ENCODE results near the gene GUCY1B1.
"Not testable (repeated sequence)": the region's sequence is repeated elsewhere in the genome, so short reads cannot be mapped to it uniquely, and the experiment has no call there.

The GUCY1B1 gene

GRCh38 chr4:155797581-155797980, 38.8 kb downstream of the GUCY1B1 start:
- H3K4me3 ChIP-seq (ENCODE audit: low read length); H3K9me3 ChIP-seq (ENCODE audit: control insufficient read depth, insufficient read depth, low read length); H3K4me1 ChIP-seq (ENCODE audit: control insufficient read depth, insufficient read depth, low read length); H3K36me3 ChIP-seq (ENCODE audit: control insufficient read depth, insufficient read depth, low read length); DNase-seq (ENCODE audit: low read depth, low spot score); H3K27me3 ChIP-seq (ENCODE audit: control insufficient read depth, insufficient read depth, low read length); H3K27ac ChIP-seq (ENCODE audit: low read length): not testable (repeated sequence)
- WGBS (ENCODE audit: insufficient coverage, insufficient read length), result no CpG with 5 or more reads among the region's 4 CpGs

GRCh38 chr4:155799116-155799793, 40.4 kb downstream of the GUCY1B1 start:
- no peak for DNase-seq (ENCODE audit: low read depth, low spot score)
- no peaks in the 10 kb centered on the region for H3K9me3 ChIP-seq (ENCODE audit: control insufficient read depth, insufficient read depth, low read length)
- no peaks in the 10 kb centered on the region for H3K36me3 ChIP-seq (ENCODE audit: control insufficient read depth, insufficient read depth, low read length)
- H3K27ac ChIP-seq (ENCODE audit: low read length), result no peak overlapping the region
- no peaks in the 10 kb centered on the region for H3K4me1 ChIP-seq (ENCODE audit: control insufficient read depth, insufficient read depth, low read length)
- no CpG with 5 or more reads among the region's 5 CpGs for WGBS (ENCODE audit: insufficient coverage, insufficient read length)
- no peak overlapping the region for H3K4me3 ChIP-seq (ENCODE audit: low read length)
- H3K27me3 ChIP-seq (ENCODE audit: control insufficient read depth, insufficient read depth, low read length), result no peaks in the 10 kb centered on the region

GRCh38 chr4:155799794-155800123, 40.9 kb downstream of the GUCY1B1 start:
- no peak overlapping the region for H3K27ac ChIP-seq (ENCODE audit: low read length)
- no CpG with 5 or more reads among the region's 8 CpGs for WGBS (ENCODE audit: insufficient coverage, insufficient read length)
- no peaks in the 10 kb centered on the region for H3K9me3 ChIP-seq (ENCODE audit: control insufficient read depth, insufficient read depth, low read length)

GRCh38 chr4:155800685-155801343, 42.0 kb downstream of the GUCY1B1 start:
- no CpG with 5 or more reads among the region's 7 CpGs for WGBS (ENCODE audit: insufficient coverage, insufficient read length)
- Histone ChIP-seq H3K4me3 (ENCODE audit: low read length) (no peak overlapping the region), H3K27me3 (ENCODE audit: control insufficient read depth, insufficient read depth, low read length) (no peaks in the 10 kb centered on the region), H3K4me1 (ENCODE audit: control insufficient read depth, insufficient read depth, low read length) (no peaks in the 10 kb centered on the region), H3K27ac (ENCODE audit: low read length) (no peak overlapping the region), H3K36me3 (ENCODE audit: control insufficient read depth, insufficient read depth, low read length) (no peaks in the 10 kb centered on the region), H3K9me3 (ENCODE audit: control insufficient read depth, insufficient read depth, low read length) (no peaks in the 10 kb centered on the region)
- no peak for DNase-seq (ENCODE audit: low read depth, low spot score)

More at GRCh38 chr4:155799794-155800123, 40.9 kb downstream of the GUCY1B1 start:
- H3K36me3 ChIP-seq (ENCODE audit: control insufficient read depth, insufficient read depth, low read length), result no peaks in the 10 kb centered on the region
- no peaks in the 10 kb centered on the region for H3K4me1 ChIP-seq (ENCODE audit: control insufficient read depth, insufficient read depth, low read length)
- no peaks in the 10 kb centered on the region for H3K27me3 ChIP-seq (ENCODE audit: control insufficient read depth, insufficient read depth, low read length)
- H3K4me3 ChIP-seq (ENCODE audit: low read length), result no peak overlapping the region
- DNase-seq (ENCODE audit: low read depth, low spot score), result no peak

- H3K9me3 ChIP-seq (ENCODE audit: control insufficient read depth, insufficient read depth, low read length), result no peaks in the 10 kb centered on the region
- no peak overlapping the region for H3K27ac ChIP-seq (ENCODE audit: low read length)
- H3K4me1 ChIP-seq (ENCODE audit: control insufficient read depth, insufficient read depth, low read length), result no peaks in the 10 kb centered on the region
- no peaks in the 10 kb centered on the region for H3K27me3 ChIP-seq (ENCODE audit: control insufficient read depth, insufficient read depth, low read length)
- no peaks in the 10 kb centered on the region for H3K36me3 ChIP-seq (ENCODE audit: control insufficient read depth, insufficient read depth, low read length)
- WGBS (ENCODE audit: insufficient coverage, insufficient read length), result no CpG with 5 or more reads among the region's 9 CpGs
- no peak for DNase-seq (ENCODE audit: low read depth, low spot score)
- no peak overlapping the region for H3K4me3 ChIP-seq (ENCODE audit: low read length)
These were observed 43.6 kb downstream of the GUCY1B1 start for GRCh38 chr4:155802190-155802959.

- WGBS (ENCODE audit: insufficient coverage, insufficient read length), result no CpG with 5 or more reads among the region's 1 CpG
- no peak for DNase-seq (ENCODE audit: low read depth, low spot score)
- Histone ChIP-seq H3K36me3 (ENCODE audit: control insufficient read depth, insufficient read depth, low read length) (no peaks in the 10 kb centered on the region), H3K4me1 (ENCODE audit: control insufficient read depth, insufficient read depth, low read length) (no peaks in the 10 kb centered on the region), H3K4me3 (ENCODE audit: low read length) (no peak overlapping the region), H3K9me3 (ENCODE audit: control insufficient read depth, insufficient read depth, low read length) (no peaks in the 10 kb centered on the region), H3K27ac (ENCODE audit: low read length) (no peak overlapping the region), H3K27me3 (ENCODE audit: control insufficient read depth, insufficient read depth, low read length) (no peaks in the 10 kb centered on the region)
These were observed 46.2 kb downstream of the GUCY1B1 start for GRCh38 chr4:155805016-155805415.

DNA sequence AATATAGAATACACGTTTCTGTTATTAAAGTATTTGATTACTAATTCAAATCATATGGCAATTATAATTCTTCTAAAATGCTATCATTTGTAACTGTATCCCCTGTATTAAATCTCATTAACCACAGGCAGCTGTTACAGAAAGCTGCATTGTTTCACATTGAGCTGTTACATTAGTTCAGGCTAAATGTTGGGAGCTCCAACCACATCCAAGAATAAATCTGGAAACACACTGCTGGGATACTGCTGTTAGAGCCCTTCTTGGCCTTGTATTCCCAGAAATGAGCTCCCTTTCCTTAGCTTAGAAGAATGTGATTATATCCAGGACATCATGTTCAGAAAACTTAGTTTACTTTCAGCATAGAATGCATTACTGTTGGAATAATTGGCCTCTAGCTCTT, 48.2 kb downstream of the GUCY1B1 start:
- no peaks in the 10 kb centered on the region for H3K27me3 ChIP-seq (ENCODE audit: control insufficient read depth, insufficient read depth, low read length)
- H3K36me3 ChIP-seq (ENCODE audit: control insufficient read depth, insufficient read depth, low read length), result no peaks in the 10 kb centered on the region
- H3K9me3 ChIP-seq (ENCODE audit: control insufficient read depth, insufficient read depth, low read length), result no peaks in the 10 kb centered on the region
- H3K27ac ChIP-seq (ENCODE audit: low read length), result no peak overlapping the region
- H3K4me3 ChIP-seq (ENCODE audit: low read length), result no peak overlapping the region
- no peaks in the 10 kb centered on the region for H3K4me1 ChIP-seq (ENCODE audit: control insufficient read depth, insufficient read depth, low read length)
- WGBS (ENCODE audit: insufficient coverage, insufficient read length), result no CpG with 5 or more reads among the region's 1 CpG
- no peak for DNase-seq (ENCODE audit: low read depth, low spot score)

GRCh38 chr4:155809835-155810234, 51.0 kb downstream of the GUCY1B1 start:
- H3K4me1 ChIP-seq (ENCODE audit: control insufficient read depth, insufficient read depth, low read length), result no peaks in the 10 kb centered on the region
- no peaks in the 10 kb centered on the region for H3K27me3 ChIP-seq (ENCODE audit: control insufficient read depth, insufficient read depth, low read length)
- H3K36me3 ChIP-seq (ENCODE audit: control insufficient read depth, insufficient read depth, low read length), result no peaks in the 10 kb centered on the region
- H3K27ac ChIP-seq (ENCODE audit: low read length), result no peak overlapping the region
- DNase-seq (ENCODE audit: low read depth, low spot score), result peak; percentile 61
- WGBS (ENCODE audit: insufficient coverage, insufficient read length), result no CpG with 5 or more reads among the region's 1 CpG
- H3K9me3 ChIP-seq (ENCODE audit: control insufficient read depth, insufficient read depth, low read length), result no peaks in the 10 kb centered on the region
- no peak overlapping the region for H3K4me3 ChIP-seq (ENCODE audit: low read length)

DNA sequence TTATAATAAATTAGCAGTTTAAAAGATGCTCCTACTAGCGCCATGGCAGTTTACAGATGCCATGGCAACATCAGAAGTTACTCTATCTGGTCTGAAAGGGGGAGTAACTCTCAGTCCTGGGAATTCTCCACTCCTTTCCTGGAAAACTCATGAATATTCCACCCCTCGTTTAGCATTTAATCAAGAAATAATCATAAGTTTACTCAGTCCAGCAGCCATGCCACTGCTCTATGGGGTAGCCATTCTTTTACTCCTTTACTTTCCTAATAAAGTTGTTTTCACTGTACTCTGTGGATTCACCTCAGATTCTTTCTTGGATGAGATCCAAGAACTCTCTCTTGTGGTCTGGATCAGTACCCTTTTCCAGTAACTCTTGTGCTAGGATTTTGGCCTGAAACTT, 52.3 kb downstream of the GUCY1B1 start:
- whole genome bisulfite sequencing (ENCODE audit: insufficient coverage, insufficient read length), result no CpG with 5 or more reads among the region's 2 CpGs

DNA sequence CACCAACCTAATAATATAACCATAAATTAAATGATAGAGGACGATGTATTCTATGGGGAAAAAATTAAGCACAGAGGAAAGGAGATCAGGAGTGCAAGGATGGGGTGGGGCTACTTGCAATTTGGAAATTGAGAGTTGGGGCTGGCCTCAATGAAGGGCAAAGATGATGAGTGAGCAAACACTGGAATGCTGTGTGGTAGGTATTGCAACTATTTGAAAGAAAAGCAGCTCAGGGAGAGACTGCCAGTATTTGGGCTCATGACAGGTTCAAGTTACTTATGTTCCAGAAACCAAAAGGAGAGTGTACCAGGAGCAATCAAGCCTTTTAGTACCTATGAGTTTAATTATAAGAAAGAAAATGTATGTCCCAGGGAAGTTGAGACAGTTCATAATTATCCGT, 59.8 kb downstream of the GUCY1B1 start:
- Histone ChIP-seq H3K4me3 (ENCODE audit: low read length) (no peak overlapping the region), H3K27me3 (ENCODE audit: control insufficient read depth, insufficient read depth, low read length) (no peaks in the 10 kb centered on the region), H3K27ac (ENCODE audit: low read length) (no peak overlapping the region), H3K36me3 (ENCODE audit: control insufficient read depth, insufficient read depth, low read length) (no peaks in the 10 kb centered on the region), H3K4me1 (ENCODE audit: control insufficient read depth, insufficient read depth, low read length) (peaks cover 2% of the 10 kb centered on the region; the same call in 1 of the 2 replicates), H3K9me3 (ENCODE audit: control insufficient read depth, insufficient read depth, low read length) (no peaks in the 10 kb centered on the region)
- WGBS (ENCODE audit: insufficient coverage, insufficient read length), result no CpG with 5 or more reads among the region's 2 CpGs
- no peak for DNase-seq (ENCODE audit: low read depth, low spot score)

More for the DNA sequence above, 52.3 kb downstream of the GUCY1B1 start:
- Histone ChIP-seq H3K27ac (ENCODE audit: low read length) (no peak overlapping the region), H3K4me3 (ENCODE audit: low read length) (no peak overlapping the region), H3K4me1 (ENCODE audit: control insufficient read depth, insufficient read depth, low read length) (no peaks in the 10 kb centered on the region), H3K27me3 (ENCODE audit: control insufficient read depth, insufficient read depth, low read length) (no peaks in the 10 kb centered on the region), H3K9me3 (ENCODE audit: control insufficient read depth, insufficient read depth, low read length) (no peaks in the 10 kb centered on the region), H3K36me3 (ENCODE audit: control insufficient read depth, insufficient read depth, low read length) (no peaks in the 10 kb centered on the region)
- DNase-seq (ENCODE audit: low read depth, low spot score), result no peak

All from iPS DF 6.9 (cell line).